Right lobe of liver (tissue), 6 donors: ENCODE data around the gene PACRG. TPM values are rescaled to one million over a fixed set of nuclear protein-coding genes. Genes with fewer than 3 reads are reported as not detected.
"Not testable (repeated sequence)": the region's sequence is repeated elsewhere in the genome, so short reads cannot be mapped to it uniquely, and the experiment has no call there.

Experiments used
- ATAC-seq, 4 donors: fragments of 200-7000 bp; cut with Tn5 transposase; one replicate each; pipeline ENCODE4 v1.9.1; 2020; ENCODE audit warnings: mild to moderate bottlenecking in 4 of 4, moderate library complexity in 4 of 4
- DNase-seq, 3 donors: peaks; one replicate each; pipeline ENCODE4 v3.0.0-alpha.2; 2020
- H3K27ac ChIP-seq, 3 donors: fragments of 200-600 bp; one replicate each; pipeline ENCODE4 v1.8.0; 2022
- H3K27me3 ChIP-seq, 2 donors: fragments of 200-600 bp; one replicate each; pipeline ENCODE4 v1.8.0; 2022
- H3K36me3 ChIP-seq, 4 donors: fragments of 200-600 bp; sonication (generic) in 1 of 4; one replicate each; pipeline versions ENCODE4 v1.5.1 to v1.8.0; 2017 to 2022; ENCODE audit warnings: control low read depth in 1 of 4
- H3K4me1 ChIP-seq, 4 donors: fragments of 200-600 bp; sonication (generic) in 1 of 4; one replicate each; pipeline versions ENCODE4 v1.5.1 to v1.8.0; 2017 to 2022; ENCODE audit warnings: control low read depth in 1 of 4
- H3K4me3 ChIP-seq, 3 donors: fragments of 200-600 bp; one replicate each; pipeline ENCODE4 v1.8.0; 2022
- H3K9me3 ChIP-seq, 4 donors: fragments of 200-600 bp; sonication (generic) in 1 of 4; one replicate each; pipeline versions ENCODE4 v1.5.1 to v1.8.0; 2017 to 2022; ENCODE audit warnings: control low read depth in 1 of 4
- CTCF ChIP-seq, 4 donors: fragments of 200-600 bp in 3 of 4; fragments of 450-650 bp in 1 of 4; IDR thresholded peaks; one replicate each; pipeline versions ENCODE4 v1.5.1 to v1.8.0; 2016 to 2022; ENCODE audit warnings: antibody characterized with exemption in 4 of 4, mild to moderate bottlenecking in 2 of 4
- POLR2A ChIP-seq: fragments of 450-650 bp; IDR thresholded peaks from one replicate; pipeline ENCODE4 v1.6.1; 2017; ENCODE audit warnings: antibody characterized with exemption, mild to moderate bottlenecking
- WGBS: methylation state at CpG from one replicate; pipeline ENCODE4 v1.1.6; 2018; ENCODE audit warnings: low coverage, low lambda C conversion rate; ENCODE audit not compliant: insufficient coverage; ENCODE audit errors: missing lambda C conversion rate; 5-methylcytosine and 5-hydroxymethylcytosine counted together
- intact Hi-C, 2 donors: fragments of 100-400 bp; cut with DNase I; formaldehyde crosslinking; loops; one replicate each; pipeline versions ENCODE4 v1.11.2 to v1.14.1; 2022
- total RNA-seq, 6 experiments: library from RNA; depleted of rRNA in 2 of 6; stranded (reverse); fragments of >200 nt in 2 of 6; fragmentation: NEBNext Ultra II Directional in 3 of 6; extraction: Animal tissue kit (Norgen Biotek cat#: 25700) in 3 of 6; gene quantifications; one replicate each; pipeline versions ENCODE4 v1.1.0 to v1.2.4, GENCODE V29; 2016 to 2023
- donor health status: DM: no; HTN: yes; CAD: no.
- donor health status: DM: no; HTN: no; CAD: no.
- donor health status: DM: no; HTN: no; CAD: no.
- donor health status: DM: no; HTN: yes; CAD: no.
- donor health status: DM: no; HTN: yes; CAD: no.

PACRG gene
- total RNA-seq, 6 experiments from 2014 or later: 0.25 to 5.3 (median 2.7) TPM

- DNase-seq: no peak
- Histone ChIP-seq H3K27me3 (no peaks in the 10 kb centered on the region), H3K9me3 (no peaks in the 10 kb centered on the region), H3K4me1 (no peaks in the 10 kb centered on the region), H3K36me3 (no peaks in the 10 kb centered on the region), H3K4me3 (no peak overlapping the region), H3K27ac (no peak overlapping the region)
- TF ChIP-seq POLR2A: no peak
- 77% methylated on average over 5 of the region's 5 CpGs for WGBS
- intact Hi-C loops: no loop called here
- no peak for ATAC-seq
Observed at GRCh38 chr6:162973980-162974379, 246.2 kb downstream of the PACRG start.

- Histone ChIP-seq H3K4me3 (no peak overlapping the region), H3K36me3 (no peaks in the 10 kb centered on the region), H3K27ac (no peak overlapping the region), H3K4me1 (no peaks in the 10 kb centered on the region), H3K27me3 (no peaks in the 10 kb centered on the region), H3K9me3 (no peaks in the 10 kb centered on the region)
- no peak for ATAC-seq
- TF ChIP-seq POLR2A: no peak
- no peak for TF ChIP-seq CTCF (IDR thresholded peaks at IDR 0.05)
- WGBS: 75% methylated on average over 6 of the region's 6 CpGs
- intact Hi-C loops: no loop called here
- no peak for DNase-seq
Observed at GRCh38 chr6:162974685-162975084, 246.9 kb downstream of the PACRG start.

GRCh38 chr6:162976141-162976540 is 248.4 kb downstream of the PACRG start:
- intact Hi-C loops: no loop called here
- DNase-seq: no peak
- Histone ChIP-seq H3K27me3 (no peaks in the 10 kb centered on the region), H3K4me1 (no peaks in the 10 kb centered on the region), H3K27ac (no peak overlapping the region), H3K4me3 (no peak overlapping the region), H3K9me3 (no peaks in the 10 kb centered on the region), H3K36me3 (no peaks in the 10 kb centered on the region)
- 64% methylated on average over 5 of the region's 5 CpGs for whole genome bisulfite sequencing
- no peak for TF ChIP-seq POLR2A
- TF ChIP-seq CTCF (IDR thresholded peaks at IDR 0.05): no peak
- no peak for ATAC-seq

GRCh38 chr6:162983234-162983633 is 255.5 kb downstream of the PACRG start:
- H3K36me3 ChIP-seq, DNase-seq, H3K9me3 ChIP-seq, intact Hi-C loops, ATAC-seq, H3K4me1 ChIP-seq, H3K27ac ChIP-seq, H3K27me3 ChIP-seq, H3K4me3 ChIP-seq: not testable (repeated sequence)
- WGBS: 89% methylated on average over 1 of the region's 1 CpG

GRCh38 chr6:162998777-162999176 is 271.0 kb downstream of the PACRG start:
- H3K4me1 ChIP-seq: no peaks in the 10 kb centered on the region
- ATAC-seq: peak in 3 of 4 donors; percentile 38 to 79 (median 73)
- intact Hi-C loops: no loop called here
- H3K36me3 ChIP-seq: no peaks in the 10 kb centered on the region
- H3K27me3 ChIP-seq: no peaks in the 10 kb centered on the region
- no peak for TF ChIP-seq POLR2A
- TF ChIP-seq CTCF (IDR thresholded peaks at IDR 0.05): no peak
- WGBS: 19% methylated on average over 1 of the region's 1 CpG
- H3K4me3 ChIP-seq: no peak overlapping the region
- DNase-seq: no peak
- H3K27ac ChIP-seq: no peak overlapping the region
- no peaks in the 10 kb centered on the region for H3K9me3 ChIP-seq
